HepG2 (cell line): ENCODE results near the gene TOMM22. TPM values are rescaled to one million over a fixed set of nuclear protein-coding genes. Genes with fewer than 3 reads are reported as not detected.

Experiments used
- JARID2 ChIP-seq: sonication (generic); formaldehyde crosslinking; IDR thresholded peaks from 2 replicates; pipeline ENCODE4 v1.8.1; 2023; ENCODE audit warnings: missing genetic modification reagents, inconsistent platforms; ENCODE audit not compliant: insufficient replicate concordance
- PITX1 ChIP-seq: sonication (generic); formaldehyde crosslinking; IDR thresholded peaks from 2 replicates; pipeline ENCODE4 v1.5.1; 2020; ENCODE audit warnings: mild to moderate bottlenecking, missing genetic modification reagents
- ZBTB38 ChIP-seq: sonication (generic); formaldehyde crosslinking; IDR thresholded peaks from 2 replicates; pipeline ENCODE4 v1.5.1; 2020; ENCODE audit warnings: mild to moderate bottlenecking, missing genetic modification reagents
- ZNF33A ChIP-seq: sonication (generic); formaldehyde crosslinking; IDR thresholded peaks from 2 replicates; pipeline ENCODE4 v1.5.1; 2020; ENCODE audit warnings: missing genetic modification reagents, mild to moderate bottlenecking, moderate library complexity, borderline replicate concordance
- ZNF749 ChIP-seq: sonication (generic); formaldehyde crosslinking; IDR thresholded peaks from 2 replicates; pipeline ENCODE4 v1.8.0; 2022; ENCODE audit warnings: mild to moderate bottlenecking, missing genetic modification reagents, moderate library complexity, borderline replicate concordance
- polyA plus RNA-seq, 8 experiments: library from polyadenylated mRNA; depleted of rRNA in 3 of 8; stranded (reverse) in 7 of 8; unstranded in 1 of 8; fragments of >200 nt; fragmentation: Illumina TruSeq in 4 of 8; extraction: Trizol in 4 of 8; gene quantifications; 2 replicates each; pipeline versions ENCODE4 v1.2.1 to v1.2.3, GENCODE V29; 2011 to 2016; ENCODE audit warnings: low read depth in 4 of 8, missing spikeins in 1 of 8, mixed read lengths in 1 of 8; ENCODE audit not compliant: insufficient read depth in 1 of 8
- total RNA-seq, 5 experiments: library from RNA; depleted of rRNA; stranded (reverse); fragments of >200 nt; fragmentation: Illumina TruSeq; extraction: Trizol; gene quantifications; 2 replicates each; pipeline ENCODE4 v1.2.3, GENCODE V29; 2016; ENCODE audit warnings: low read depth in 1 of 5
- TF ChIP-seq, protein P1 (sequence below): sonication (generic); formaldehyde crosslinking; IDR thresholded peaks from 2 replicates; pipeline ENCODE4 v1.4.0; 2020; ENCODE audit warnings: mild to moderate bottlenecking, missing genetic modification reagents
- TF ChIP-seq, protein P2 (sequence below): sonication (generic); formaldehyde crosslinking; IDR thresholded peaks from 2 replicates; pipeline ENCODE4 v1.4.0; 2020; ENCODE audit warnings: missing genetic modification reagents
- TF ChIP-seq, protein P3 (sequence below): sonication (generic); formaldehyde crosslinking; IDR thresholded peaks from 2 replicates; pipeline ENCODE4 v1.5.0; 2020; ENCODE audit warnings: mild to moderate bottlenecking, missing genetic modification reagents, borderline replicate concordance
- TF ChIP-seq, protein P4 (sequence below): sonication (generic); formaldehyde crosslinking; IDR thresholded peaks from 2 replicates; pipeline ENCODE4 v1.4.0; 2020; ENCODE audit warnings: missing genetic modification reagents
- TF ChIP-seq, protein P5 (sequence below): sonication (generic); formaldehyde crosslinking; IDR thresholded peaks from 2 replicates; pipeline ENCODE4 v1.4.0; 2020; ENCODE audit warnings: missing genetic modification reagents

TOMM22 gene
- total and polyA plus RNA-seq, 2 of the 13 experiments (the other 11 are each of a cell fraction or from before 2014, with no cell fraction given): 46.9 to 118 TPM

DNA sequence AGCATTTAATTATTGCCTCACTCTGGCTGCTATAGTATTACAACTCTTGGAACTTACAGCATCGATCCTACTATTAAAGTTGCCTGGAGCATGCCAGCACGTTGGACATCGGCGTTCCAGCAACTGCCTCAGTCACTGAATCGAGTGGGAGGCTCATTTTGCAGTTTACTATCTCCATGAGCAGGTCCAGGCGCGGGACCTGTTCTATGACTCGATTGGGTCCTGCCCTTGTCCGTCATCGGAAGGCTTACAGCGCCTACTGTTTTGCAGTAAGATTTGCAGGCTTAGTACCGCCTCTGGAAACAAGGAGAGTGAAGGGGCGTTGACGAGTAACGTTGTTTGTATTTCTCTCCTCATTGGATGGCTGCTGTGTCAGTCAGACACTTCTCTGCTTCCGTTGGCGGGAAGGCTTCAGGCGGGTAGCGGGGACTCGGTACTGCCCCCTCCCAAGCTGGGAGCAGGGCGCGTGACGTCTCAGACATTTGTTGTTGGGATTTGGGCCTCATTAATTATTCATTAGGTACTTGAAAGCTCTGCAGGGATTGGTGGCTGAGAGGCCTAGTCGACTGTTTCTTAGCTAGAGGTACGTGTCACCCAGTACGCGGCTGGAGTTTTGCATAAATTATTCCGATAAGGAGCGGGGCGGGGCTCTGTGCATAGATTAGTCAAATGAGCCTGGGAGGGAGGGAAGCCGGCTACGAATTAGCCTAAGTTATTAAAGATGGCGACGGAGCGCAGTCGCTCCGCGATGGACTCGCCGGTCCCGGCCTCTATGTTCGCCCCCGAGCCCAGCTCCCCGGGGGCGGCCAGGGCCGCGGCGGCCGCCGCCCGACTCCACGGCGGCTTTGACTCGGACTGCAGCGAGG lies 23.7 kb downstream of the TOMM22 start, which contains the start of gene GTPBP1 (continued):
- TF ChIP-seq, protein P1, sequence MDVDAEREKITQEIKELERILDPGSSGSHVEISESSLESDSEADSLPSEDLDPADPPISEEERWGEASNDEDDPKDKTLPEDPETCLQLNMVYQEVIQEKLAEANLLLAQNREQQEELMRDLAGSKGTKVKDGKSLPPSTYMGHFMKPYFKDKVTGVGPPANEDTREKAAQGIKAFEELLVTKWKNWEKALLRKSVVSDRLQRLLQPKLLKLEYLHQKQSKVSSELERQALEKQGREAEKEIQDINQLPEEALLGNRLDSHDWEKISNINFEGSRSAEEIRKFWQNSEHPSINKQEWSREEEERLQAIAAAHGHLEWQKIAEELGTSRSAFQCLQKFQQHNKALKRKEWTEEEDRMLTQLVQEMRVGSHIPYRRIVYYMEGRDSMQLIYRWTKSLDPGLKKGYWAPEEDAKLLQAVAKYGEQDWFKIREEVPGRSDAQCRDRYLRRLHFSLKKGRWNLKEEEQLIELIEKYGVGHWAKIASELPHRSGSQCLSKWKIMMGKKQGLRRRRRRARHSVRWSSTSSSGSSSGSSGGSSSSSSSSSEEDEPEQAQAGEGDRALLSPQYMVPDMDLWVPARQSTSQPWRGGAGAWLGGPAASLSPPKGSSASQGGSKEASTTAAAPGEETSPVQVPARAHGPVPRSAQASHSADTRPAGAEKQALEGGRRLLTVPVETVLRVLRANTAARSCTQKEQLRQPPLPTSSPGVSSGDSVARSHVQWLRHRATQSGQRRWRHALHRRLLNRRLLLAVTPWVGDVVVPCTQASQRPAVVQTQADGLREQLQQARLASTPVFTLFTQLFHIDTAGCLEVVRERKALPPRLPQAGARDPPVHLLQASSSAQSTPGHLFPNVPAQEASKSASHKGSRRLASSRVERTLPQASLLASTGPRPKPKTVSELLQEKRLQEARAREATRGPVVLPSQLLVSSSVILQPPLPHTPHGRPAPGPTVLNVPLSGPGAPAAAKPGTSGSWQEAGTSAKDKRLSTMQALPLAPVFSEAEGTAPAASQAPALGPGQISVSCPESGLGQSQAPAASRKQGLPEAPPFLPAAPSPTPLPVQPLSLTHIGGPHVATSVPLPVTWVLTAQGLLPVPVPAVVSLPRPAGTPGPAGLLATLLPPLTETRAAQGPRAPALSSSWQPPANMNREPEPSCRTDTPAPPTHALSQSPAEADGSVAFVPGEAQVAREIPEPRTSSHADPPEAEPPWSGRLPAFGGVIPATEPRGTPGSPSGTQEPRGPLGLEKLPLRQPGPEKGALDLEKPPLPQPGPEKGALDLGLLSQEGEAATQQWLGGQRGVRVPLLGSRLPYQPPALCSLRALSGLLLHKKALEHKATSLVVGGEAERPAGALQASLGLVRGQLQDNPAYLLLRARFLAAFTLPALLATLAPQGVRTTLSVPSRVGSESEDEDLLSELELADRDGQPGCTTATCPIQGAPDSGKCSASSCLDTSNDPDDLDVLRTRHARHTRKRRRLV (CRISPR knock-in tag): 0 out of 2 replicates have a peak, but pooled peaks have one; percentile 43
- TF ChIP-seq JARID2 (CRISPR knock-in tag) (no peak), ZNF33A (CRISPR knock-in tag) (no peak), ZNF749 (CRISPR knock-in tag) (no peak), PITX1 (0 out of 2 replicates have a peak, but pooled peaks have one; percentile 62), ZBTB38 (CRISPR knock-in tag) (0 out of 2 replicates have a peak, but pooled peaks have one; percentile 30)
- TF ChIP-seq, protein P2, sequence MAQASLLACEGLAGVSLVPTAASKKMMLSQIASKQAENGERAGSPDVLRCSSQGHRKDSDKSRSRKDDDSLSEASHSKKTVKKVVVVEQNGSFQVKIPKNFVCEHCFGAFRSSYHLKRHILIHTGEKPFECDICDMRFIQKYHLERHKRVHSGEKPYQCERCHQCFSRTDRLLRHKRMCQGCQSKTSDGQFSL (CRISPR knock-in tag): no peak
- TF ChIP-seq, protein P3, sequence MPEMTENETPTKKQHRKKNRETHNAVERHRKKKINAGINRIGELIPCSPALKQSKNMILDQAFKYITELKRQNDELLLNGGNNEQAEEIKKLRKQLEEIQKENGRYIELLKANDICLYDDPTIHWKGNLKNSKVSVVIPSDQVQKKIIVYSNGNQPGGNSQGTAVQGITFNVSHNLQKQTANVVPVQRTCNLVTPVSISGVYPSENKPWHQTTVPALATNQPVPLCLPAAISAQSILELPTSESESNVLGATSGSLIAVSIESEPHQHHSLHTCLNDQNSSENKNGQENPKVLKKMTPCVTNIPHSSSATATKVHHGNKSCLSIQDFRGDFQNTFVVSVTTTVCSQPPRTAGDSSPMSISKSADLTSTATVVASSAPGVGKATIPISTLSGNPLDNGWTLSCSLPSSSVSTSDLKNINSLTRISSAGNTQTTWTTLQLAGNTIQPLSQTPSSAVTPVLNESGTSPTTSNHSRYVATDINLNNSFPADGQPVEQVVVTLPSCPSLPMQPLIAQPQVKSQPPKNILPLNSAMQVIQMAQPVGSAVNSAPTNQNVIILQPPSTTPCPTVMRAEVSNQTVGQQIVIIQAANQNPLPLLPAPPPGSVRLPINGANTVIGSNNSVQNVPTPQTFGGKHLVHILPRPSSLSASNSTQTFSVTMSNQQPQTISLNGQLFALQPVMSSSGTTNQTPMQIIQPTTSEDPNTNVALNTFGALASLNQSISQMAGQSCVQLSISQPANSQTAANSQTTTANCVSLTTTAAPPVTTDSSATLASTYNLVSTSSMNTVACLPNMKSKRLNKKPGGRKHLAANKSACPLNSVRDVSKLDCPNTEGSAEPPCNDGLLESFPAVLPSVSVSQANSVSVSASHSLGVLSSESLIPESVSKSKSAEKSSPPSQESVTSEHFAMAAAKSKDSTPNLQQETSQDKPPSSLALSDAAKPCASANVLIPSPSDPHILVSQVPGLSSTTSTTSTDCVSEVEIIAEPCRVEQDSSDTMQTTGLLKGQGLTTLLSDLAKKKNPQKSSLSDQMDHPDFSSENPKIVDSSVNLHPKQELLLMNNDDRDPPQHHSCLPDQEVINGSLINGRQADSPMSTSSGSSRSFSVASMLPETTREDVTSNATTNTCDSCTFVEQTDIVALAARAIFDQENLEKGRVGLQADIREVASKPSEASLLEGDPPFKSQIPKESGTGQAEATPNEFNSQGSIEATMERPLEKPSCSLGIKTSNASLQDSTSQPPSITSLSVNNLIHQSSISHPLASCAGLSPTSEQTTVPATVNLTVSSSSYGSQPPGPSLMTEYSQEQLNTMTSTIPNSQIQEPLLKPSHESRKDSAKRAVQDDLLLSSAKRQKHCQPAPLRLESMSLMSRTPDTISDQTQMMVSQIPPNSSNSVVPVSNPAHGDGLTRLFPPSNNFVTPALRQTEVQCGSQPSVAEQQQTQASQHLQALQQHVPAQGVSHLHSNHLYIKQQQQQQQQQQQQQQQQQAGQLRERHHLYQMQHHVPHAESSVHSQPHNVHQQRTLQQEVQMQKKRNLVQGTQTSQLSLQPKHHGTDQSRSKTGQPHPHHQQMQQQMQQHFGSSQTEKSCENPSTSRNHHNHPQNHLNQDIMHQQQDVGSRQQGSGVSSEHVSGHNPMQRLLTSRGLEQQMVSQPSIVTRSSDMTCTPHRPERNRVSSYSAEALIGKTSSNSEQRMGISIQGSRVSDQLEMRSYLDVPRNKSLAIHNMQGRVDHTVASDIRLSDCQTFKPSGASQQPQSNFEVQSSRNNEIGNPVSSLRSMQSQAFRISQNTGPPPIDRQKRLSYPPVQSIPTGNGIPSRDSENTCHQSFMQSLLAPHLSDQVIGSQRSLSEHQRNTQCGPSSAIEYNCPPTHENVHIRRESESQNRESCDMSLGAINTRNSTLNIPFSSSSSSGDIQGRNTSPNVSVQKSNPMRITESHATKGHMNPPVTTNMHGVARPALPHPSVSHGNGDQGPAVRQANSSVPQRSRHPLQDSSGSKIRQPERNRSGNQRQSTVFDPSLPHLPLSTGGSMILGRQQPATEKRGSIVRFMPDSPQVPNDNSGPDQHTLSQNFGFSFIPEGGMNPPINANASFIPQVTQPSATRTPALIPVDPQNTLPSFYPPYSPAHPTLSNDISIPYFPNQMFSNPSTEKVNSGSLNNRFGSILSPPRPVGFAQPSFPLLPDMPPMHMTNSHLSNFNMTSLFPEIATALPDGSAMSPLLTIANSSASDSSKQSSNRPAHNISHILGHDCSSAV (CRISPR knock-in tag): no peak
- TF ChIP-seq, protein P4, sequence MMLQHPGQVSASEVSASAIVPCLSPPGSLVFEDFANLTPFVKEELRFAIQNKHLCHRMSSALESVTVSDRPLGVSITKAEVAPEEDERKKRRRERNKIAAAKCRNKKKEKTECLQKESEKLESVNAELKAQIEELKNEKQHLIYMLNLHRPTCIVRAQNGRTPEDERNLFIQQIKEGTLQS (CRISPR knock-in tag): no peak
- TF ChIP-seq, protein P5, sequence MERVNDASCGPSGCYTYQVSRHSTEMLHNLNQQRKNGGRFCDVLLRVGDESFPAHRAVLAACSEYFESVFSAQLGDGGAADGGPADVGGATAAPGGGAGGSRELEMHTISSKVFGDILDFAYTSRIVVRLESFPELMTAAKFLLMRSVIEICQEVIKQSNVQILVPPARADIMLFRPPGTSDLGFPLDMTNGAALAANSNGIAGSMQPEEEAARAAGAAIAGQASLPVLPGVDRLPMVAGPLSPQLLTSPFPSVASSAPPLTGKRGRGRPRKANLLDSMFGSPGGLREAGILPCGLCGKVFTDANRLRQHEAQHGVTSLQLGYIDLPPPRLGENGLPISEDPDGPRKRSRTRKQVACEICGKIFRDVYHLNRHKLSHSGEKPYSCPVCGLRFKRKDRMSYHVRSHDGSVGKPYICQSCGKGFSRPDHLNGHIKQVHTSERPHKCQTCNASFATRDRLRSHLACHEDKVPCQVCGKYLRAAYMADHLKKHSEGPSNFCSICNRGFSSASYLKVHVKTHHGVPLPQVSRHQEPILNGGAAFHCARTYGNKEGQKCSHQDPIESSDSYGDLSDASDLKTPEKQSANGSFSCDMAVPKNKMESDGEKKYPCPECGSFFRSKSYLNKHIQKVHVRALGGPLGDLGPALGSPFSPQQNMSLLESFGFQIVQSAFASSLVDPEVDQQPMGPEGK (CRISPR knock-in tag): peak; percentile 59; the same call in 1 of the 2 replicates
